ENCODE data around the gene LATS2. TPM values are rescaled to one million over a fixed set of nuclear protein-coding genes. Genes with fewer than 3 reads are reported as not detected.
"Not testable (repeated sequence)": the region's sequence is repeated elsewhere in the genome, so short reads cannot be mapped to it uniquely, and the experiment has no call there.

The LATS2 gene
- total and polyA plus RNA-seq, 9 donors, result 7.3 to 25.7 (median 17.7) TPM

DNA sequence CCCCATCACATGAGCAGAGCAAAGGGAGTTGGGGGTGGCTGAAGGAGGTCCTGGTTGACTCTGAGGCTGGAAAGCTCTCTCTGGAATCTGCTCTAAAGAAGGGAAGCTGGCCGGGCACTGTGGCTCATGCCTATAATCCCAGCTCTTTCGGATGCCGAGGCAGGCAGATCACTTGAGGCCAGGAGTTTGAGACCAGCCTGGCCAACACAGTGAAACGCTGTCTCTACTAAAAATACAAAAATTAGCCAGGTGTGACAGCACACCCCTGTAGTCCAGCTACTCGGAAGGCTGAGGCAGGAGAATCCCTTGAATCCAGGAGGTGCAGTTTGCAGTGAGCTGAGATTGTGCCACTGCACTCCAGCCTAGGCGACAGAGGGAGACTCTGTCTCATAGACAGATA, 11.7 kb downstream of the LATS2 start:
- not testable (repeated sequence) for H3K27me3 ChIP-seq (ENCODE audit: control insufficient read depth, insufficient read depth, low read length); H3K27ac ChIP-seq (ENCODE audit: low read length); H3K4me1 ChIP-seq (ENCODE audit: control insufficient read depth, insufficient read depth, low read length); H3K4me3 ChIP-seq (ENCODE audit: low read length); DNase-seq; H3K9me3 ChIP-seq (replicated peaks; ENCODE audit: control insufficient read depth, low read depth, low read length)
- H3K36me3 ChIP-seq (ENCODE audit: control insufficient read depth, insufficient read depth, low read length), result peaks cover 27% of the 10 kb centered on the region
- WGBS (ENCODE audit: insufficient coverage), result 76% methylated on average over 5 of the region's 6 CpGs

DNA sequence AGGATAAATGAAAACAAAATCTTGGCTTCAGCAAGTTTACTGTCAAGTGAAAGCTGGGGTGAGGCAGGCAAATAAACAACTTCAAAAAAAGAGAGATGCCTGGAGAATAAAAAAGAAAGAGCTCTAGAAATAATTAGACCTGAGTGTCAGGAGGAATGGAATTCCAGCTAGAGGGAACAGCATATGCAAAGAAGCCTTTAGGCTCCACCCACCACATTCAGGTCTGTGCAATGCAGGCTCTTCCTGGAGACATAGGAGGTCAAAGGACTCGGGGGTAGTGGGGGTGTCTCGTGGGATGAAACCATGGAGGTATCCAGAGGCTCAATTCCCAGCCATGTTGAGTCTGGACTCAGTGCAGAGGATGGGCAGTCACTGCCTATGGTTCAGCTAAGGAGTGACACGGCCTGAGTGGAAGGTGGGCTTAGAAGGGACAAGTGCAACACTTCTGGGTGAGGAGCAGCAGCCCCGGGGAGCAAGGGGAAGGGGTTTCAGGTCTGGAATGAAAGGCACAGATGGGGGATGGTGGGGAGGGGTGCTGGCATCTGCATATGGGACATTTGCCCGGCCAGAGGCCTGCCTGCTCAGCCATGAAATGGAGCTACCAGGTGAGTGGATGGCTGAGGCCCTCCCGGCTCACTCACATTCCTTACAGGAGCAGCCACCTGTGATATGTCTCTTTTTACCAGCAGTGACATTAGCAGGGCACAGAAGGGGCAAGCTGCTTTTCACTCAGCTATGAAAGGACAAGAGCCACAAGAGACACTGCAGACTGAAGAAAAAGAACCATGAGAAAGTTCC, 12.3 kb downstream of the LATS2 start:
- DNase-seq, result no peak
- Histone ChIP-seq H3K27ac (ENCODE audit: low read length) (no peak overlapping the region), H3K4me1 (ENCODE audit: control insufficient read depth, insufficient read depth, low read length) (no peaks in the 10 kb centered on the region), H3K27me3 (ENCODE audit: control insufficient read depth, insufficient read depth, low read length) (no peaks in the 10 kb centered on the region), H3K9me3 (replicated peaks; ENCODE audit: control insufficient read depth, low read depth, low read length) (no peaks in the 10 kb centered on the region), H3K4me3 (ENCODE audit: low read length) (no peak overlapping the region), H3K36me3 (ENCODE audit: control insufficient read depth, insufficient read depth, low read length) (peaks cover 30% of the 10 kb centered on the region)
- WGBS (ENCODE audit: insufficient coverage), result 86% methylated on average over 4 of the region's 6 CpGs

DNA sequence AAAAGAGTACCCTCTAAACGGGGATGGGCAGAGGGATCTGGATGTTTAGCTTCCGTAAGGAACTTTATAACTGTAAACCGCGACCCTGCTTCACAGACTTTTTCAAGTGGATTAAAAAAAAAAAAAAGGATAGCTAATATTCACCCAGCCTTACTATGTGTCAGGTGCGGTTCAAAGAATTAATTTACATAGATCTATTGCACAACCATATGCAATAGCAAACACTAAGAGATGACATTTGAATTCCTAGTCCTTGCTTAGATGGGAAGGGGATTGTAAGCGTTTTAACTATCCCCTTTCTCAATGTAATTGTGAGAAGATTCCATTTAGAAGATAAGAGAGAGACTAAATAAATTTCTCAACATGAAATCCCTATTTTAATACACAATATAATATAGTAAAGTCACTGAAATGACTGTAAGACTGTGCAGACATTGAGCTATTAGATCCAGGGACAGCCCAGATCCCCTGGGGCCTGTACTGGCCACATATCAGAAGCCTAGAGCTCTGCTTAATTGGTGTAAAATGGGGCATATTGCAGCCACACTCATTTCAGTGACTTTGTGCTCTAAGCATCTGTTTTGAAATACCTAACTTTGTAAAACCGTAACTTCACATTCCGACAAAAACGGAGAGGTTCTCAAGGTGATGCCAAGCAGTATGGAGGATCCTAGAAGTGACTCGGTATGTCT, 13.6 kb downstream of the LATS2 start:
- H3K36me3 ChIP-seq (ENCODE audit: control insufficient read depth, insufficient read depth, low read length), result peaks cover 33% of the 10 kb centered on the region
- no peaks in the 10 kb centered on the region for H3K4me1 ChIP-seq (ENCODE audit: control insufficient read depth, insufficient read depth, low read length)
- H3K4me3 ChIP-seq (ENCODE audit: low read length), result no peak overlapping the region
- no peak overlapping the region for H3K27ac ChIP-seq (ENCODE audit: low read length)
- 100% methylated on average over 1 of the region's 10 CpGs for WGBS (ENCODE audit: insufficient coverage)
- no peak for DNase-seq
- no peaks in the 10 kb centered on the region for H3K27me3 ChIP-seq (ENCODE audit: control insufficient read depth, insufficient read depth, low read length)
- H3K9me3 ChIP-seq (replicated peaks; ENCODE audit: control insufficient read depth, low read depth, low read length), result no peaks in the 10 kb centered on the region

DNA sequence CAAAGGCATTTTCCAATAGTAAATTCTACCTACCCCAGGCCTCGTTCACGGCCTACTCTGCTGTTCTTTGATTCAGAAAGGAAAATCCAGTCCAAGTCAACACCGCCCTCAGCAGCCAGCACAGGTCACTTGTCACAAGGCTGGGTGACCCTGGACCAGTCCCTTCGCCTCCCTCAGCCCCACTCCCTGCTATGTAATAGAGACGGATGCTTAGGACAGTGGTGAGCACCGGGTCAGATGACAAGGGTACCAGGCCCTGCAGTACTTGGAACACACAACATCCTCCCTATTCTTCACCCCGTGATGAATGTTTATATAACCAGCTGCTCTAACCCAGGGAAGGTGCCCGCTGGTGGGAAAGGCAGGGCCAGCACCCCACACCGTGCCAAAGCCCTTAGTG, 14.3 kb downstream of the LATS2 start:
- Histone ChIP-seq H3K36me3 (ENCODE audit: control insufficient read depth, insufficient read depth, low read length) (peaks cover 33% of the 10 kb centered on the region), H3K4me3 (ENCODE audit: low read length) (no peak overlapping the region), H3K27ac (ENCODE audit: low read length) (no peak overlapping the region), H3K9me3 (replicated peaks; ENCODE audit: control insufficient read depth, low read depth, low read length) (no peaks in the 10 kb centered on the region), H3K27me3 (ENCODE audit: control insufficient read depth, insufficient read depth, low read length) (no peaks in the 10 kb centered on the region), H3K4me1 (ENCODE audit: control insufficient read depth, insufficient read depth, low read length) (no peaks in the 10 kb centered on the region)
- 82% methylated on average over 6 of the region's 9 CpGs for WGBS (ENCODE audit: insufficient coverage)
- DNase-seq, result no peak

GRCh38 chr13:21046203-21046602, 15.2 kb downstream of the LATS2 start:
- no peak for DNase-seq
- Histone ChIP-seq H3K4me3 (ENCODE audit: low read length) (no peak overlapping the region), H3K36me3 (ENCODE audit: control insufficient read depth, insufficient read depth, low read length) (peaks cover 34% of the 10 kb centered on the region), H3K27ac (ENCODE audit: low read length) (no peak overlapping the region), H3K27me3 (ENCODE audit: control insufficient read depth, insufficient read depth, low read length) (no peaks in the 10 kb centered on the region), H3K4me1 (ENCODE audit: control insufficient read depth, insufficient read depth, low read length) (peaks cover 5% of the 10 kb centered on the region), H3K9me3 (replicated peaks; ENCODE audit: control insufficient read depth, low read depth, low read length) (no peaks in the 10 kb centered on the region)
- no CpG with 5 or more reads among the region's 7 CpGs for WGBS (ENCODE audit: insufficient coverage)

- no peak for DNase-seq
- Histone ChIP-seq H3K9me3 (replicated peaks; ENCODE audit: control insufficient read depth, low read depth, low read length) (no peaks in the 10 kb centered on the region), H3K4me1 (ENCODE audit: control insufficient read depth, insufficient read depth, low read length) (peaks cover 5% of the 10 kb centered on the region), H3K36me3 (ENCODE audit: control insufficient read depth, insufficient read depth, low read length) (peaks cover 31% of the 10 kb centered on the region), H3K27ac (ENCODE audit: low read length) (no peak overlapping the region), H3K27me3 (ENCODE audit: control insufficient read depth, insufficient read depth, low read length) (no peaks in the 10 kb centered on the region), H3K4me3 (ENCODE audit: low read length) (no peak overlapping the region)
- WGBS (ENCODE audit: insufficient coverage), result no CpG with 5 or more reads among the region's 5 CpGs
Measured at GRCh38 chr13:21045100-21045499, 16.3 kb downstream of the LATS2 start.

DNA sequence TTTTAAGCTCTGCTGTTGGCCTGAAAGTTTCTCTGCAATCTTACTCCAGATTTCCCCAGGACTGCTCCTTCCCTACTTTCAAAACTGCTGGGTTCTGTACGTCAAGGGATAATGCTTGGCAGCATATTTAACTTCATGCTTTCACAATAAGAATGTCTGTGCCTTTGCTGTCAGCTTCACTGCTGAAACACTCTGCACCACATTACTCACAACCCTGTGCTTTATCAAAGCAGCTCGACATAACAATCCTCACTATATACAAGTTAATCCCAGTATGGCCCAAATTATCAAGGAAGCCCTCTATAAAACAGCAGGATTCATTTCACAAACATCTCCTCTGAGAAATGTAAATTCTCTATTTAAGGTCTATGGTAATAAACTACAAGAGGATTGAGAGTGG, 17.5 kb downstream of the LATS2 start:
- Histone ChIP-seq H3K4me3 (ENCODE audit: low read length) (no peak overlapping the region), H3K27ac (ENCODE audit: low read length) (no peak overlapping the region), H3K9me3 (replicated peaks; ENCODE audit: control insufficient read depth, low read depth, low read length) (no peaks in the 10 kb centered on the region), H3K36me3 (ENCODE audit: control insufficient read depth, insufficient read depth, low read length) (peaks cover 30% of the 10 kb centered on the region), H3K27me3 (ENCODE audit: control insufficient read depth, insufficient read depth, low read length) (no peaks in the 10 kb centered on the region), H3K4me1 (ENCODE audit: control insufficient read depth, insufficient read depth, low read length) (peaks cover 5% of the 10 kb centered on the region)
- WGBS (ENCODE audit: insufficient coverage), result 20% methylated on average over 1 of the region's 2 CpGs
- peak; percentile 69 for DNase-seq

- H3K9me3 ChIP-seq (replicated peaks; ENCODE audit: control insufficient read depth, low read depth, low read length), result no peaks in the 10 kb centered on the region
- 86% methylated on average over 14 of the region's 15 CpGs for WGBS (ENCODE audit: insufficient coverage)
- H3K4me1 ChIP-seq (ENCODE audit: control insufficient read depth, insufficient read depth, low read length), result peaks cover 5% of the 10 kb centered on the region
- H3K36me3 ChIP-seq (ENCODE audit: control insufficient read depth, insufficient read depth, low read length), result peaks cover 30% of the 10 kb centered on the region
- no peak for DNase-seq
- no peak overlapping the region for H3K27ac ChIP-seq (ENCODE audit: low read length)
- no peaks in the 10 kb centered on the region for H3K27me3 ChIP-seq (ENCODE audit: control insufficient read depth, insufficient read depth, low read length)
- no peak overlapping the region for H3K4me3 ChIP-seq (ENCODE audit: low read length)
Measured at GRCh38 chr13:21040120-21040826, 21.1 kb downstream of the LATS2 start.

- no peak overlapping the region for H3K4me3 ChIP-seq (ENCODE audit: low read length)
- WGBS (ENCODE audit: insufficient coverage), result 40% methylated on average over 1 of the region's 6 CpGs
- H3K27ac ChIP-seq (ENCODE audit: low read length), result no peak overlapping the region
- peaks cover 9% of the 10 kb centered on the region for H3K4me1 ChIP-seq (ENCODE audit: control insufficient read depth, insufficient read depth, low read length)
- no peaks in the 10 kb centered on the region for H3K27me3 ChIP-seq (ENCODE audit: control insufficient read depth, insufficient read depth, low read length)
- DNase-seq, result no peak
- H3K36me3 ChIP-seq (ENCODE audit: control insufficient read depth, insufficient read depth, low read length), result peaks cover 26% of the 10 kb centered on the region
- no peaks in the 10 kb centered on the region for H3K9me3 ChIP-seq (replicated peaks; ENCODE audit: control insufficient read depth, low read depth, low read length)
Measured at GRCh38 chr13:21039097-21039800, 22.1 kb downstream of the LATS2 start.

GRCh38 chr13:21037656-21038055, 23.7 kb downstream of the LATS2 start:
- Histone ChIP-seq H3K4me3 (ENCODE audit: low read length) (no peak overlapping the region), H3K27me3 (ENCODE audit: control insufficient read depth, insufficient read depth, low read length) (no peaks in the 10 kb centered on the region), H3K4me1 (ENCODE audit: control insufficient read depth, insufficient read depth, low read length) (peaks cover 23% of the 10 kb centered on the region), H3K27ac (ENCODE audit: low read length) (no peak overlapping the region), H3K9me3 (replicated peaks; ENCODE audit: control insufficient read depth, low read depth, low read length) (no peaks in the 10 kb centered on the region), H3K36me3 (ENCODE audit: control insufficient read depth, insufficient read depth, low read length) (peaks cover 21% of the 10 kb centered on the region)
- no peak for DNase-seq
- 76% methylated on average over 8 of the region's 8 CpGs for WGBS (ENCODE audit: insufficient coverage)

Measured in muscle of leg (tissue), 11 donors.